ENCODE results near the gene ESPNL. TPM values are rescaled to one million over a fixed set of nuclear protein-coding genes. Genes with fewer than 3 reads are reported as not detected.

Gene ESPNL
- polyA plus RNA-seq, 1 donor (not counting 4 experiments of a cell fraction or from before 2014, with no cell fraction given) = 0.16 TPM

GRCh38 chr2:238077292-238077691 is 22.8 kb upstream of the ESPNL start:
- DNase-seq (ENCODE audit: low read depth, low spot score) = no peak
- Histone ChIP-seq H4K20me1 (ENCODE audit: control insufficient read depth, extremely low read depth, insufficient read depth, low read length) (no peaks in the 10 kb centered on the region), H3K4me1 (ENCODE audit: control insufficient read depth, extremely low read depth, insufficient read depth, low read length) (no peaks in the 10 kb centered on the region), H3K27me3 (ENCODE audit: control insufficient read depth, extremely low read depth, insufficient read depth, low read length) (no peaks in the 10 kb centered on the region), H3K79me2 (ENCODE audit: control insufficient read depth, insufficient read depth, low read length) (no peaks in the 10 kb centered on the region), H3K36me3 (ENCODE audit: control insufficient read depth in 2 of 2, extremely low read depth in 1 of 2, insufficient read depth in 2 of 2, low read length in 2 of 2) (peaks cover 9 to 24% of the 10 kb centered on the region in 2 experiments), H3K27ac (ENCODE audit: control insufficient read depth, insufficient read depth, low read length) (no peak overlapping the region), H3K9me3 (ENCODE audit: control insufficient read depth, low read depth, low read length) (no peaks in the 10 kb centered on the region), H3K9me1 (ENCODE audit: control insufficient read depth, extremely low read depth, insufficient read depth, low read length) (no peaks in the 10 kb centered on the region), H3K9ac (ENCODE audit: control insufficient read depth, extremely low read depth, insufficient read depth, low read length) (no peak overlapping the region), H3K4me3 (ENCODE audit: control insufficient read depth in 2 of 3, extremely low read depth in 1 of 3, insufficient read depth in 2 of 3, low read depth in 1 of 3, low read length in 3 of 3) (no peak overlapping the region), H3K4me2 (ENCODE audit: control insufficient read depth, extremely low read depth, insufficient read depth, low read depth, low read length) (no peak overlapping the region), H2AFZ (ENCODE audit: control insufficient read depth, low read length) (no peak overlapping the region)
- no peak for FAIRE-seq
- TF ChIP-seq EZH2 (IDR thresholded peaks at IDR 0.05; ENCODE audit: low read length) (no peak), CTCF (optimal IDR thresholded peaks at IDR 0.05 in 1 of 3, IDR thresholded peaks at IDR 0.05 in 1 of 3, conservative IDR thresholded peaks at IDR 0.05 in 1 of 3; ENCODE audit: extremely low read depth in 1 of 3, insufficient read depth in 2 of 3, low read length in 3 of 3) (no peak)
- dilution Hi-C loops (cut with MboI; ENCODE audit: extremely low pct_ligation_motif_present, low sequenced_read_pairs) = no loop called here

- no peaks in the 10 kb centered on the region for H4K20me1 ChIP-seq (ENCODE audit: control insufficient read depth, extremely low read depth, insufficient read depth, low read length)
- DNase-seq (ENCODE audit: low read depth, low spot score) = no peak
- dilution Hi-C loops (cut with MboI; ENCODE audit: extremely low pct_ligation_motif_present, low sequenced_read_pairs) = no loop called here
Observed at GRCh38 chr2:238079874-238080327, 20.2 kb upstream of the ESPNL start.

More at GRCh38 chr2:238079874-238080327, 20.2 kb upstream of the ESPNL start:
- no peak overlapping the region for H3K4me3 ChIP-seq (ENCODE audit: control insufficient read depth in 2 of 3, extremely low read depth in 1 of 3, insufficient read depth in 2 of 3, low read depth in 1 of 3, low read length in 3 of 3)
- H3K9me1 ChIP-seq (ENCODE audit: control insufficient read depth, extremely low read depth, insufficient read depth, low read length) = no peaks in the 10 kb centered on the region
- no peaks in the 10 kb centered on the region for H3K9me3 ChIP-seq (ENCODE audit: control insufficient read depth, low read depth, low read length)
- H3K36me3 ChIP-seq (ENCODE audit: control insufficient read depth in 2 of 2, extremely low read depth in 1 of 2, insufficient read depth in 2 of 2, low read length in 2 of 2) = peaks cover 12 to 30% of the 10 kb centered on the region in 2 experiments
- TF ChIP-seq CTCF (optimal IDR thresholded peaks at IDR 0.05 in 1 of 3, IDR thresholded peaks at IDR 0.05 in 1 of 3, conservative IDR thresholded peaks at IDR 0.05 in 1 of 3; ENCODE audit: extremely low read depth in 1 of 3, insufficient read depth in 2 of 3, low read length in 3 of 3) (no peak), EZH2 (IDR thresholded peaks at IDR 0.05; ENCODE audit: low read length) (no peak)
- no peak overlapping the region for H3K9ac ChIP-seq (ENCODE audit: control insufficient read depth, extremely low read depth, insufficient read depth, low read length)
- H3K79me2 ChIP-seq (ENCODE audit: control insufficient read depth, insufficient read depth, low read length) = no peaks in the 10 kb centered on the region
- no peaks in the 10 kb centered on the region for H3K4me1 ChIP-seq (ENCODE audit: control insufficient read depth, extremely low read depth, insufficient read depth, low read length)
- H3K27me3 ChIP-seq (ENCODE audit: control insufficient read depth, extremely low read depth, insufficient read depth, low read length) = no peaks in the 10 kb centered on the region
- H3K27ac ChIP-seq (ENCODE audit: control insufficient read depth, insufficient read depth, low read length) = no peak overlapping the region
- H3K4me2 ChIP-seq (ENCODE audit: control insufficient read depth, extremely low read depth, insufficient read depth, low read depth, low read length) = no peak overlapping the region
- no peak overlapping the region for H2AFZ ChIP-seq (ENCODE audit: control insufficient read depth, low read length)
- FAIRE-seq = no peak
